Forelimb muscle (tissue), 1 donor: ENCODE measurements around the gene GRAMD1C. TPM values are rescaled to one million over a fixed set of nuclear protein-coding genes. Genes with fewer than 3 reads are reported as not detected.
"Not testable (repeated sequence)": the region's sequence is repeated elsewhere in the genome, so short reads cannot be mapped to it uniquely, and the experiment has no call there.

ENCODE experiments used
- DNase-seq: peaks from one replicate; pipeline ENCODE4 v3.0.0-alpha.2; 2013; ENCODE audit warnings: low read depth
- polyA plus RNA-seq: library from polyadenylated mRNA; unstranded; fragments of 120-200 nt; gene quantifications from one replicate; pipeline ENCODE4 v1.2.1, GENCODE V29; 2013; ENCODE audit not compliant: insufficient read length

The GRAMD1C gene
- polyA plus RNA-seq, 1 donor: 2.7 TPM

DNA sequence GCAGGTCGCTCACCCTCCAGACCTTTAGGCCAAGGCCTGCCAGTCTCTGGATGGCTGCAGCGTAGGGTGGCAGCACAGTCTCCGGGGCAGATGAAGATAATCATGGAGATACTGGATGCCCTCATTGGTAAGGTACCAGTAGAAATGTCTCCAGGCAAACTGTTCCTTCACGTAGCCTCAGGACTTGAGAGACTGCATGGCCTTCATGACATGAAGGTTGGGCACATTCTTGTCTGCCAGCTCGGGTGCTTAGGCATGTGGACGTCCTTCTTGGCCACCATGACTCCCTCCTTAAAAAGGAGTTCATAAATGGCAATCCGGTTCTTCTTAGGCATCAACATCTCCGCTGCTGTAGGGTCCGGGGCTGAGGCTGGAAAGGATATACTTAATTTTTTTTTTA, 11.8 kb downstream of the GRAMD1C start:
- DNase-seq: not testable (repeated sequence)

DNA sequence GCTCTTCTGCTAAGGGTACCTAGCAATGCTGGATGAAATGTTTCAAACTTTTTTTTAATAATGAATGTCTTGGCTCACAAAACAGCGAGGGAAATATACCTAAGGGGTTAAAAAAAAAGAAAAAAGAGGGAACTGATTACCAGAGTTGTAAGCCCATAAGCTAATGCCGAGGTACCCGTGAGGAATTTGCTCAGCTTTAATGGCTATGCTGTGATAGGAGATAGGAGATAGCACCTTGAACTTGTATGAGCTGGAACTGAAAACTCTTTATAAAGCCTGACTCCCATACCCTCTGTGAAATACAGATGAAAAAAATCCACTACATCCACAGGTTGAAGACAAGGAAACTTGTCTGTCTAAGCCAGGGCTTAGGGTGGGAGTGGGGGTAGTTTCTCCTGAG, 13.9 kb downstream of the GRAMD1C start:
- no peak for DNase-seq

DNA sequence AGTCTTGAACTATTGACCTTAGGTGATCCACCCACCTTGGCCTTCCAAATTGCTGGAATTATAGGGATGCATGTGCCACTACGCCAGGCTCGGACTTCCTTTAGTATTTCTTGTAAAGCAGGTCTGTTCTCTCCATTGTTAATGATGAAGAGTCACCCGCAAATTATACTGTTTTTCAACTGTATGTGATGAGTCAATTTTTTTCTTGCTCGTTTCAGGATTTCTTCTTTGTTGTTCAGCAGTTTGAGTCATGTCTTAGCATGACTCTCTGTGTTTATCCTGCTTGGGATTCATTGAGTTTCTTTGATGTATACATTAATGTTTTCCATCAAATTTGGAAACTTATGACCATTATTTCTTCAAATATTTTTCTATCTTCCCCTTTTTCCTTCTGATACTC, 28.9 kb downstream of the GRAMD1C start:
- no peak for DNase-seq

DNA sequence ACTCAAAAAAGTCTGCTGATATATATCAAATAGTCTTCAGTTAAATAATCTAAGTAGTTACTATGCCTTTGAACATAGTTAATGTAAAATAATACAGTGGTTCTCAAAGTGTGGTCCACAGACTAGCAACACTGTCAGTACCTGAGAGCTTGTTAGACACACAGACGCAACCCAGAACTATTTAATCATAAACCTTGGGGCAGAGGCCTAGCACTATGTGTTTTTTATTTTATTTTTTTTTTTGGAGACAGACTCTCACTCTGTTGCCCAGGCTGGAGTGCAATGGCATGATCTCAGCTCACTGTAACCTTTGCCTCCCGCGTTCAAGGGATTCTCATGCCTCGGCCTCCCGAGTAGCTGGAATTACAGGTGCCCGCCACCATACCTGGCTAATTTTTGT, 34.7 kb downstream of the GRAMD1C start:
- DNase-seq: no peak

DNA sequence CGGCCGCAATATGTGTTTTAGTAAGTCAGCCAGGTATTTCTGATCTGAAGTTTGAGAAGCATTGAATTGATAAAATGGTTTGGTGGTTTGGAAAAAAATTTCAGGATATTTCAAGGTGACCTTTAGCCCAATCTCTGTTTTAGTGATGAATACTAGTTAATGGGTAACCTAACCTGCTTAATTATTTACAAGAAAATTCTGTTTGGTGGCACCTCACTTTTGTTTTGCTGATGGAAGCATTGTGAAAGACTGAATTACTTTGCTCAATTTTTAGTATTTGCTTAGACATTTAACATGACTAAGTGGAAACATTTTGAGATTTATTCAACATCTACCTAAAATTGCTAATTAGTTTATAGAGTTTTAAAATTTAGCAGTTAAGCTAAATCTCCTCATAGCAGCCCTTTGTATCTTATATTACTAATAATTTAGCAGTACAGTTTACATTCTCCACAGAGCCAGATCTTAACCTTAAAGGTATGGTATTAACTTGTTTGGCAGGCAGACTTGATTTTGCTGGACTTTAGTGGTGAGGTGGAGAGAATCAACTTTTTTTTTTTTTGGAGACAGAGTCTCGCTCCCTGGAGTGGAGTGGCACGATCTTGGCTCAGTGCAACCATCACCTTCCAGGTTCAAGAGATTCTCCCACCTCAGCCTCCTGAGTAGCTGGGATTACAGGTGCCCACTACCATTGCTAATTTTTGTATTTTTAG, 35.4 kb downstream of the GRAMD1C start:
- no peak for DNase-seq

DNA sequence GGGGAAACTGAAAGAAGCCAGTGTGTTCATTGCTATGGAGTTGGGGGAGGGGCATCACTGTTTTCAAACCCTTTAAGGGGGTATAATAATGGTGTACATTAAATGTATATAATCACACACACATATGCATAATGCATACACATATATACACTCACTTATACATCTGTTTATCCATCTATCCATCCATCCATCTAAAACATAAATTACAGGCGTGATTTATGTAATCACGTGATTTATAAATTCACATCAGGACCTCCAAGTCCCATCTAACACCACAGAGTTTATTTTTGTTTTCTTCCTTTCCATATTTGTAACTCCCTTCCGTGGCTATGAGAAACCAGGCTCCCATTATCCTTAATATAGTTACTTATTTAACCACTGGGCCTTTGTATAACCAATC, 39.8 kb downstream of the GRAMD1C start:
- no peak for DNase-seq

DNA sequence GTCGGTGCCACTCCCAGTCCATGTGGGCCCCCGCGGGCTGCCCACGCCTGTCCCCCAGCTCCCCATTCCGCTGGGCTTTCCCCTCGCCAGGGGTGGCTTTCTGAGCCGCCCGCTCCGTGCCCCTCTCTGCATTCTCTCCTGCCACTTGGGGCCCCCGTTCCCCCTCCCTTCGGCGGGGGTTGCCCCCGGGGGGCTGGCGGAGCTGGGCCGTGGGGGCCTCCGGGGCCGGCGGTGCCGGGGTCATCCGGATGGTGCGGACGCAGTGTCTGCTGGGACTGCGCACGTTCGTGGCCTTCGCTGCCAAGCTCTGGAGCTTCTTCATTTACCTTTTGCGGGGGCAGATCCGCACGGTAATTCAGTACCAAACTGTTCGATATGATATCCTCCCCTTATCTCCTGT, 46.5 kb downstream of the GRAMD1C start:
- DNase-seq: no peak

DNA sequence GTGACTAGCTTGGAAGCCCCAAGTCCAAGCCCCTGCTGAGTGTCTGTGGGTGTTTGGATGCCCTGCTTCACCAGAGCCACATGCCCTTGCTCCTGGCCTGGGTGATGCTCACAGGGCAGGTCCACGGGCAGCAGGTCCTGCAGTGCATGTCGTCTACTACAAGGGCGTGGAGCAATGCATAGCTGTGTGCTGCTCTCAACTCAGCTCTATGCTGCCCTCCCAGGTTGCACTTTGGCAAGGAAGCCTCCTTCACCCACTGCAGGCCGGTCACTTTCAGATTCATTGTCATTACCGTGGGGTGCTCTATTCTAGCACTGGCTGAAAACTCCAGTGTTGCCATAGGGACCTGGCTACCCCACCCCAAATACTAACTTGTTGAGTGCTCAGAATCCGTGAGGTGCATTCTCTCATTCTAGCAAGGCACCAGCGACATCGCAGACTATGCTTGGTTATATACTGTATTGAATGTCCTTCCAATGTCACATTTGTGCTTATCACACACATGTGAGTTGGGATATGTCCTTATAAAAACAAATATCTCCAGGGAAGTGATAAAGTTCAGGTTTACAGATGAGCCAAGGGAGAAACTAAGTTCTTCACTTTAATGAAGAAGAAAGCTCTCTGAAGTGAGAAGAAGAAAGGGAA, 51.8 kb downstream of the GRAMD1C start:
- DNase-seq: no peak

DNA sequence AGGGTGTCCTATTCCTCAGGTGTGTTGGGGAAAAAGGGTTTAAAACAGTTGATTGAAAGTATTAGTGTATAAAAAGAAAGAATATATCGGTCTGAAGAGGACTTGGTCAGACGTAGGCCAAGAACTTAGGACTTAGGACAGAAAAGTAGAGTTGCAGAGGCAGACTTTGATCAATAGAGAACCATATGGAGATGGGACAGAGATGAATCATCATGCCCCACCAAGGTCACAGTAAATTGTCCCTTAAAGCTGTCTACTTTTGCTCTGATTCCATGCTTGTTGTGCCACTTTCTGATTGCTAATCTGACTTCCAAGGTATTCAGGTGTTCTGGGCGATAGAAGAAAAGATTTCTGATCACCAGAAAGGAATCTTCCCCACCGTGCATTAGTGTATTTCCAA, 56.3 kb downstream of the GRAMD1C start:
- DNase-seq: no peak

DNA sequence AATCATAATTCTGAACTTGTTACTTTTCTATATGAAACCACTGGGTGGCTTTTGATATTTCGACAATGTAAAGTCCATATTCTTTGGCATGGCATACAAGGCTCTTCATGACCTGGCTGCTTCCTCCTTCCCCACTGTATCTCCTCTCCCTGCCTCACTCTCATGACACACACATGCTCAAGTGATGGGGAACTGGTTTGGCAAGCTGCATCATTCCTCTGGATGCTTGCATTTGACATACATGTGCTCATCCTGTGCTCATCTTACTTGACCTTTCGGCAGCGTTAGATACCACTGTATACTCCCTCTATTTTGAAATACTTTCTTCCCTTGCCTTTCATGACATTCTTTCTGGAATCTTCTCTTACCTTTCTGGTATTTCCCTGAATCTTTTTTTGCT, 57.4 kb downstream of the GRAMD1C start:
- DNase-seq: no peak

DNA sequence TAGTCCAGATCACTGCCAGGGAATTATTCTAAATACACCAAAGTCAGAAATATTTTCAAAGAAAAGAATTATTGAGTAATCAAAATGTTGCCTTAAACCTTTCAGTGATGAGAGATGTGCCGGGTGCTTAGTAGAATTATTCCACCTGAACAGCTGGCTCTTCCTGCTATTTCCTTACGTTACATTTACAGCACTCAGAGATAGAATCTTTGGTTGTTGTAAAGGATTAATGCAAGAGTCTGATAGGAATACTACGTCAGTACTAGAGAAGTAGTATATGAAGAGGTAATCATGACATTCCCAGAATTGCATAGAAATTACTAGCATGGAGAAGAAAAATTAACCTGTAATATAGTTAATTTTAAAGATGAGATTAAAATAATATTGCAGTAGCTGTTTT, 58.3 kb downstream of the GRAMD1C start:
- DNase-seq: no peak

DNA sequence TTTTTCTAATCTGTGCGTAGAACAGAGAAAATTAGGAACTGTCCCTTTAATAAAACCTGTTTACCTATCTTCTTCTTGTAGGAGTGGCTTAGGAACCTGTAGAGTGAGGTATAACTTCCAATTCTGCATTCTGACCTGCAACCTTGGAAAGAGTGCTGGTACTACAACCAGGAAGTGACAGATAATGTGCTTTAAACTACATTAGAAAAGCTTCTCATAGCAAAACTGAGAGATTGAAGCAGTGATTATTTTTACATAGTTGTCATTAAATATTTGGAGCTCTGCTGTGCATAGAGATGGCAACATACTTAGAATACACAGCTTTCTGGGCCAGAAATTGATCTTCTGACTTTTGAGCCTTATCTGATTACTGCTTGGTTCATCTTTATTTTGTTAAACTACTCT, 58.8 kb downstream of the GRAMD1C start:
- DNase-seq: no peak

DNA sequence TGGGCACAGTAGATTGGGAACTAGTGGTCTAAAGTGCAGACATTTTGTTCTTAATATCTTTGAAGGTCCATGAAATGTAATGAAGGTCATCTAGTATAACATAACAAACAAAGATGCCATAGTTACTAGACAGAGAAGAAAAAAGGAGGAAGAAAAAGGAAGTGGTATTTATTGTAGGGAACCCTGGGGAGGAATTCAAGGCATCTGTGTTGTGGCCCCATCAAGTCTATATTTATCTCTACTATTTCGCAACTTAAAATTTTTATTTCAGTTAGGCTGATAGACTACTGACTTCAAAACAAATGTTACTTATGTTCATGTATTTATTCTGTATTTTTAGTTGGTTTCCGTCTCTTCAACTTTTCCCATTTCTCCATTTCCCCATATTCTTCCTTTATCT, 60.3 kb downstream of the GRAMD1C start:
- no peak for DNase-seq

DNA sequence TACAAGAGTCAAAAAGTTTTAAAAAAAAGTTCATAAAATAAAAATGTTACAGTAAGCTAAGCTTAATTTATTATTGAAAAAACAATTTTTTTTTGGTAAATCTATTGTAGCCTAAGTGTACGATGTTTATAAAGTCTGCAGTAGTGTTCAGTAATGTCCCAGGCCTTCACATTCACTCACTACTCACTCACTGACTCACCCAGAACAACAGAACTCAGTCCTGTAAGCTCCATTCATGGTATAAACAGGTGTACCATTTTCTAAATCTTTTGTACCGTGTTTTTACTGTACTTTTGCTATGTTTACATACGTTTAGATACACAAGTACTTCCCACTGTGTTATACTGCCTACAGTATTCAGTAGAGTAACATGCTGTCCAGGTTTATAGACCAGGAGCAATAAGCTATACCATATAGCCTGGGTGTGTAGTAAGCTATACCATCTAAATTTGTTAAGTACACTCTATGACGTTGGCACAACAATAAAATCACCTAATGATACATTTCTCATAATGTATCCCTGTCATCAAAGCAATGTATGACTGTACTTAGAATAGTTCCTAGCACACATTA, 68.1 kb downstream of the GRAMD1C start:
- DNase-seq: no peak

DNA sequence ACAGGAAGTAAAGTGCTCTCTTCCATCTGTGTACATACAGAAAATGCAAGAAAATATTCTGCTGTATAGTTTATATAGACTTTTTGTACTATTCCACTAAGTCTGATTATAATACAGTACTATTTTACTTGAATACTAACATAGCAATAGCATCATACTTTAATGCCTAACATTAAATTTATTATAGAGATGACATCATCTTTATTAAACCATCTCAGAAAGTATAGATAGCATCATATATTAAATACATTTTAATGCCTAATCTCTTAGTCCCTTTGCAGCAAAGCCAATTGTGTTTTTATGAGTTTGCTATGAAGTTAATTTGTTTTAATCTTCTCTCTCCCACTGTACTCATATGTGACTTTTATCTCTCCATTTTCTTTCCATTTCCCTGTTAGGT, 69.5 kb downstream of the GRAMD1C start:
- no peak for DNase-seq

DNA sequence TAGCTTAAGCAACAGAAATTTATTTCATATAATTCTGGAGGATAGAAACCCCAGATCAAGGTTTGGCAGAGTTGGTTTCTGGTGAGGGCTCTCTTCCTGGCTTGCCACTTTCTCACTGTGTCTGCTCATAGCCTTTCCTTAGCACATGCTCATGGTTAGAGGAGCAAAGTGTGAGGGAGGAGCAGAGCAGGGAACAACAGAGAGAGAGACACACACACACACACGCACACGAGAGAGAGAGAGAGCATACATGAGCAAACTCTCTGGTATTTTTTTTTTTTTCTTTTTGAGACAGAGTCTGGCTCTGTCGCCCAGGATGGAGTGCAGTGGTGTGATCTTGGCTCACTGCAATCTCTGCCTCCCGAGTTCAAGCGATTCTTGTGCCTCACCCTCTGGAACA, 72.4 kb downstream of the GRAMD1C start:
- no peak for DNase-seq

DNA sequence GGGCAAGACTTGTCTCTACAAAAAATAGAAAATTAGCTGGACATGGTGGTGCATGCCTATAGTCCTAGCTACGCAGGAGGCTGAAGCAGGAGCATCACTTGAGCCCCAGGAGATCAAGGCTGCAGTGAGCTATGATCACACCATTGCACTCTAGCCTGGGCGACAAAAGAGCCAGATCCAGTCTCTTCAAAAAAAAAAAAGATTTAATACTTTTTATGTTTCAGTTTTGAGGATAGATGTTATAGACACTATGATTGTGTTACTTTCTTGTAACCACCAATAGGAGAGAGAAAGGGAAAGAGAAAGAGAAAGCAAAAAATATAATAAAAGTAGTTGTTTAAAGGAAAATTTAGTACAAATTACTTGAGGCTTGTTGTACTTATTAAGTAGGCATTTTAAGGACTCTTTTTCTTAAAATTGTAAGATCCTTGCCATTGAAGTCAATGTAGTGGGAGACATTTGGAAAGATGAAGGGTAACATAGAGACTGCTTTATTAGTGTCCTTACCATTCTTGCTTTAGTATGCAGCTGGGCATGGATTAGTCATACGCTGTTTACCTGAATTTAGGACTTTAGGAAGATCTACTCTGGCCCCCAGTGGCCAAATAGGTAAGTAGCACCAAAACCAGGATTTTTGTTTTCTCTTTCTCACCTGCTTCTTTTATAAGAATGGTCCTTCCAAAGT, 74.1 kb downstream of the GRAMD1C start:
- DNase-seq: no peak

DNA sequence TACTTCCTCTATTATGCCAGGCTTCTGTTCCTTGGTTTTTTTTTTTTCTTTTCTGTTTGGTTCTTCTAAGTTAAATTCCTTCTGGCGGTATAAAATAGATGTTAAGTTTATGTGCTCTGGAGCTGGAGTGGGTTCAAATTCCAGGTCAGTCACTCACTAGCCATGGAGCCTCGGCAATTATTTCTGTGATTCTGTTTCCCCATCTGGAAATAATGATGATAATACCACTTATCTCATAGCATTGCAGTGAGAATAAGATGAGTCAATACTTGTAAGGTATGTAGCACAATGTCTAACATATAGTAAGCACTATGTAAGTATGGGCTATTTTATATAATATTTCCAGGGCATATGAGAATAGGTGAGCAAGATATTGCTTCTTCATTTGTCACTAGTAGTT, 76.1 kb downstream of the GRAMD1C start:
- DNase-seq: no peak

DNA sequence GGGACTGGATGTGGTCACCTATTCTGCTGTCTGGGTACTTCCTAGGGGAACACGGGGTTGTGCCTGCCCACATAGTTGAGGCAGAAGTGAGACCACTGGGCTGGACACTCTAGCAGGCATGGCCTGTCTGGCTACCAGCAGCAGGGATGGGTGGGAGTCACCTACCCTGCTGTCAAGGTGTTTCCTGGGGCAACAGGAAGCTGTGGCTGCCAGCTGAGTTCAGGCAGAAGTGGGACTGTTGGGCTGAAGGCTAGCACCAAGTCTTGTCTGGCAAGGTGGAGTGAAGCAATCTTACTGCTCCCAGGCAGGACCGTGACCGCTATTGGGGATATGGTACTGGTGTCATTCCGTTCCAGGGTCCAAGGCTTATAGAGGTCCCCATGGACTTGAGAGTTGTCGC, 89.0 kb downstream of the GRAMD1C start:
- DNase-seq: no peak

DNA sequence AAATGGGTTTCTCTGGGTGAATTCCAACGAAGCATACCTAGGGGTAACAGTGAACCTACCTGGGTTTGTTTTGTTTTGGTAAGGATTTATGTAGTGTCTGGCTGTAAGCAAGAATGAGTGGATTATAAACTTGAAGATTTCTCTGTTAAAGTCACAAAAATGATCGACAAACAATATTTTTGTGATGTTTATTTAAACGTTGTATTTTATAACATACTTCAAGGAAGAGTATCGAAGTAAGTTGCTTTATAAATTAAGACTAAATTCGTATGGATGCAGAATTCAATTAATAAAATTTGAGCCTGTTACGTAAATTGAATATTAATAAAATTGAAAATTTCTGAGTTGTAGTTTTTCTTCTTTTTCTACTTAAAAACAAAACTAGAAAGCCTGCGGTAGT, 108.2 kb downstream of the GRAMD1C start:
- DNase-seq: no peak

DNA sequence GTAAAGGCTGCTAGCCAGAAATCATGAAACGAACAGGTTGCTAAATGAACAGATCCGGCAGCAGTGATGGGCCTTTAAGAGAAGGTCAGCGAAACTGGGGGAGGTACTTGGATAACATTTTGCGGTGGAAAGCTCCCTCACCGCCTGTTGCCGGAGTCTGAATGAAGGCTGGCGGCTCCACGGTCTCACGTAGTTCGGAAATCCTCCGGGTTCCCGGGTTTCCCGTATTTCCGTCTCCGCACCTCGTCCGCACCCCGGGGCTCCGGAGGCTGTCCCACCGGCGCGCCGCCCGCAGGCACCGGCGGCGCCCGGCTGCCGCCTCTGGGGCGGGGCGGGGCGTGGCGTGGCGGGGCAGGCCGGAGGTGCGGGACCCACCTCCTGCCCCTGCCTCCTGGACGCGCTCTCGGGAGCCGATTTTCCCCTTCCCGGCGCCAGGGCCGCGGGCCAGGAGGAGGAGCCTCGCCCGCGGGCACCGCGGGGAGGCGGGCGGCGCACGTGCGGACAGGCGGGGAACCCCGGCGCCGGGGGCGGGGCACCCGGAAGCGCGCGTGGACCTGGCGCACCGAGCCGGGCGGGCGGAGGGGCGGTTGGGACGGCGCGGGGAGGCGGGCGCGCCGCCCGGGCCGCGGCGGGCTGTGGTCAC, 108.9 kb downstream of the GRAMD1C start, which contains the start of gene ZDHHC23:
Gene ZDHHC23 (plus strand): TSS at position 642 of the 643 bp plus-strand sequence. CDS start 790 bp downstream, outside the sequence.
- peak; percentile 6 for DNase-seq
